Activated T-cell treated with anti-CD3 and anti-CD28 coated beads for 1 hour (primary cell): ENCODE data around the gene GIPC3.

Experiments
- DNase-seq: peaks from one replicate; pipeline ENCODE4 v3.0.0-alpha.2; 2020; ENCODE audit warnings: low read depth

Gene GIPC3

GRCh38 chr19:3605361-3605760 lies 20.1 kb downstream of the GIPC3 start:
- no peak for DNase-seq

DNA sequence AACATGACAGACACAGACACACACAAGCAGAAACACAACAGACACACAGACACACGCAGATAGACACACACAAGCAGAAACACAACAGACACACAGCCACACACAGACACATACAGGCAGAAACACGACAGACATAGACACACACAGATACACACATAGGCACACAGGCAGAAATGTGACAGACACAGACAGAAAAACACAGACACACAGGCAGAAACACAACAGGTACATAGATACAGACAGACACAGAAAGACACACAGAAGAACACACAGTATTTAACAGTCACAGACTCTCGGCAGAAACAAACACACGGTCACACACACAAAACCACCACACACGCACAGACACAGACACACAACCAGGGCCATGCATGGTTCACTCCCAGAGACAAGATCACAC lies 20.5 kb downstream of the GIPC3 start:
- DNase-seq, result no peak

- DNase-seq, result no peak
Measured at GRCh38 chr19:3606174-3606689, 21.0 kb downstream of the GIPC3 start.

- DNase-seq, result peak; percentile 42
Measured at GRCh38 chr19:3606690-3607289, 21.5 kb downstream of the GIPC3 start, which contains the start of gene TBXA2R. Gene TBXA2R, minus strand, starts transcription at chr19:3606875. Its CDS starts 6,241 bp downstream, at chr19:3600634.

GRCh38 chr19:3607303-3608078 lies 22.2 kb downstream of the GIPC3 start:
- DNase-seq, result no peak

- DNase-seq, result no peak
Measured at GRCh38 chr19:3608079-3608641, 22.9 kb downstream of the GIPC3 start.

DNA sequence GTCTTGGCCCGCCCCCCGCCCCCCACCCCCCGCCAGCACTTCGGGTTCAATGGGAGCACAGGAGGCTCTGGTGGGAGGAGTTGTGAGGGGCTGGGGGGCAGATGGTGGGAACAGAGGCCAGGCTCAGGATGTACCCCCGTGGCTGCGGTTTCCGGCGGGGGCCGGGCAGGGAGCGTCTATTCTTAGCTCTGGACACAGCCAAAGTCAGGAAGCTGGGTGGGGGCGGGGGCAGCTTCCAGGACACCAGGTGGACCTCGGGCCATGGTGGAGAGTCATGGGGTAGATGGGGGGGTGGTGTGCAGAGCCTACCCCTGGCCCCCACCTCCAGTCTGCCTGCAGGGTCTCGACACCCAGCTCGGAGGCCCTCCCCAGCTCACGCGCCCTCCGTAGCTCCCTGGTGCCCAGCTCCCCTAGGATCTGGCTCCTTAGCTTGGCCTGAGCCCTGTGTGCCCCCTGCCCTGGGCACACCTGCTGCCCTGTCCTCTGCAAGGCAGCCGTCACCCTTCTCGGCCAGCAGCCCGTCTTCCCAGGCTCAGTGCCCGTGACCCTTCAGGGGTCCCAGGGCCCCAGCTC lies 23.6 kb downstream of the GIPC3 start:
- DNase-seq, result no peak

DNA sequence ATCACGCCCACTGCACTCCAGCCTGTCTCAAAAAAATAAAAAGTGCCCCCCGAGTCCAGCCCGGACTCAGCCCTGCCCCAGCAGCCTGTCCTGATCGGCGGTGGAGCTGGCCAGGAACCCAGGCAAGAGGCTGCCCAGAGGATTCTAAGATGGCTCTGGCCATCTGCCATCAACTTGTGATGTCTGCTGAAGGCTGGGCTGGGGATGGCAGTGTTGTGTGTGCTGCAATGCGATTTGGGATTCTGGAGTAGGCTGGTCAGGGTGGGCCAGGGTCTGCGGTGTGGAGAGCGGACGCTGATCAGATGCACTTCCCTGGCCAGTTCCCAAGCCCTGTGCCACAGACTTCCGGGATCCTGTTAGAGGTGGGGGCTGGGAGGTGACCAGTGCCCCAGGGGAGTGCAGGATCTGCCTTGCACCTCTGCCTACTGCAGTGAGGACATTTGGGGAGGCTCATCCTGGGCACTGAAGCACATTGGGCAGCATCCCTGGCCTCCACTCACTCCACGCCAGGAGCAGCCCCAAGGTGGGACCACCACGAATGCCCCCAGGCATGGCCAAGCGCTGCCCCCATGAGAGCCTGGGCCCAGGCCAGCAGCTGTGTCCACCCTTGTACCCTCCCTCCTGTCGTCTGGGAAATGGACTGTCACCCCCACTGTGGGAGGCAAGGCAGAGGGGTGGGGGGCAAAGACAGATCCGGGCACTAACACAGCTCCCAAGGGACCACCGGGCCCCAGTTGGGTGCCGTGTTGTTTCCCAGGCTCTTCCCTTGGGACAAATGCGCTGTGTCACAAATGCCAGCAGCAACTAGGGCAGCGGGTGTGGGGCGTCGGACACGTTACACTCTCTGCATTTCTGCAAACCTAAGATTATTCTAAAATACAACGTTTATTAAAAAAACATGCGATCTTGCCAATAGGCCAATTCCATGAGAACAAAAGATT lies 24.8 kb downstream of the GIPC3 start:
- no peak for DNase-seq

DNA sequence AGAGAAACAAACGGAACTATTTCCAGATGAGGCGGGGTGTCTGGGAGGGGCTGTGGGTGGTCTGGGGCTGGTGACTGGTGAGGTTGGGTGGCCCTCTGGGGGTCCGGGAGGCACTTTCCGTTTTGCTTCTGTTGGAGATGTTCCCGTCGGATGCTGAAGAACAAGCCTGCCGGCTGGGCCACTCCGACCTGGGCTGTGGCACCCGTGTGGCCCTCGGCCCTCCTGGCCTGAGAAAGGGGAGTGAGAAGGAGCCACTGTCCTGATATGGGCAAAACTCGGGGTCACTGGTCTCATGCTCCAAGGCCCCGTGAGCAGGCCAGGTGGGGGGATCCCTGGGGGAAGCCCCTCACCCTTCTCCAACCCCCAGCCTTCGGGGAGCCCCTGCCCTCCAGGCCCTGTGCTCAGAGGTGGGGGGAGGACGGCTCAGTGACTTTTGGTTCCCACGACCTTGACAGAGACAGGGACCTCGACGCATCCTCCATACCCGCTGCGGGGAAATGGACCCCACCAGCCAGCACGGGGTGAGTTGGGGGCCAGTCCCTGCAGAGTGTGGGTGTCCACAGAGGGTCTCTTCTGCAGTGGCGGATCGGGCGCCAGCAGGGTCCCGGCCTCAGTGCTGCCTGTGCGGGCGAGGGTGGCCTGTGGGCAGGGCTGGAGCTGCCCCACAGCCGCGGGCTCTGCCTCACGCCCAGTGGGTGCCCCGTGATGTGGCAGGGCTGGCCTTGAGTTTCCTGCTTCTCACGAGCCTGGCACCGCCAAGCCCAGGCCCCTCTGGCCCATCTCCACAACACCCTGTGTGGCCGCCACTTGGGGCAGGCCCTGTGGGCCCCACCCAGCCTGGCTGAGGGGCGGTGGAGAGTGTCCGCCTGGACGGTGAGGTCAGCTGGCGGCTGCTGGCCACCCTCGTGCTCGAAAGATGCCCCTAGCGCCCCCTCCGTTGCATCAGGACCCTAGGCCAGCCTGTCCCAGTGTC lies 25.8 kb downstream of the GIPC3 start:
- no peak for DNase-seq

- no peak for DNase-seq
Measured at GRCh38 chr19:3611841-3612240, 26.6 kb downstream of the GIPC3 start.

DNA sequence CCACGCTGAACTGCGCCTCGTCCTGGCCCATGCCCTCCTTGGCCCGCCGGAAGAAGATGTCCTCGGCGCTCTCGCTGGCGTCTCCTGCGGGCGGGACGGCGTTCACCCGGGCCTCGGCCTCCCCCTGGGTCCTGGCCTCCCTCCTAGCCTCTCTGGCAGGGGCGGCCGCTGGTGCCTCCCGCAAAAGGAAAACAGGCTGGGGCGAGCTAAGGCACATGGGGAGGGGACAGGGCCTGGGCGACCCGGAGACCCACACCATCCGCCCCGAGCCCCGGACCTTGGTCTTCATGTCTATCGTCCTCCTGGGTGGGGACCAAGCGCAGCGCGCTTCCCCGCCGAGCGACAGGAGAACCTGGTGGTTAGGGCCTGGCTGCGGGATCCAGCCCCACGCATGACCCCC lies 27.1 kb downstream of the GIPC3 start:
- DNase-seq, result no peak

- DNase-seq, result no peak
Measured at GRCh38 chr19:3612901-3613741, 27.8 kb downstream of the GIPC3 start.

DNA sequence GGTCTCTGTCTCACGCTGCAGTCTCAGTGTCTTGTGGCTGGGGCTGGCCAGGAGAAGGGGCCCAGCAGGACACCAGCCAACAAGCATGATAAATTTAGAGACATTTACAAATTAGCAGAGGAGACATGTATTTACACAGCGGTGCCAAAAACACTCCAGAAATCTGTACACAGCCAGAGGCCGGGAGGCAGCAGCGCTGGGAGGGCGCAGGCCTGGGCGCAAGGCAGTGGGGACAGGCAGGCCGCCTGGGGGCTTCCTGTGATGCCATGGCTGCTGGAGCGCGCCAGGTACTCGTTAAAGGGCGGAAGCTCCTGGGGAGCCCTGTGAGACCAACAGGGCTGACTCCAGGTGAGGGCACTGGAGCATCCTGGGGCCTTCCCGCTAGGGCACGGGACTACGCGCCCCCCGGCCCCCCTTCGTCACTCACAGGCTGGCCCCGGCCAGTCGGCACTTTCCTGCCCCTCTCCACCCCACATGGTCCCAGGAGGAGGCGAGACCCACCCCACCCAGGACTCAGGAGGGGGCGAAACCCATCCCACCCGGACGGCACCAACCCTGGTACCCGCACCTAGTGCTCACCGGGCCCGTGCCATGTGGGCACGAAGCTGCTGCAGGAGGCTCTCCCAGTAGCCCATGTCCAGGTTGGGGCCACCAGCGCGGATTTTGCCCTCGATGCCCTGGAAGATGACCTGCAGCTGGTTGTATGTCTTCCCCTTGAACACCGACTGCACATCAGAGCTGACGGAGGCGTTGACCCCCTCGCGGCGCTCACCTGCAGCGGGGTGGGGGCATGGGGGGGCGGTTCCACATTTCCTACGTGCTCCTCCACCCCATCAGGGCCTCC lies 28.8 kb downstream of the GIPC3 start:
- DNase-seq, result no peak

- no peak for DNase-seq
Measured at GRCh38 chr19:3614858-3615505, 29.7 kb downstream of the GIPC3 start.

DNA sequence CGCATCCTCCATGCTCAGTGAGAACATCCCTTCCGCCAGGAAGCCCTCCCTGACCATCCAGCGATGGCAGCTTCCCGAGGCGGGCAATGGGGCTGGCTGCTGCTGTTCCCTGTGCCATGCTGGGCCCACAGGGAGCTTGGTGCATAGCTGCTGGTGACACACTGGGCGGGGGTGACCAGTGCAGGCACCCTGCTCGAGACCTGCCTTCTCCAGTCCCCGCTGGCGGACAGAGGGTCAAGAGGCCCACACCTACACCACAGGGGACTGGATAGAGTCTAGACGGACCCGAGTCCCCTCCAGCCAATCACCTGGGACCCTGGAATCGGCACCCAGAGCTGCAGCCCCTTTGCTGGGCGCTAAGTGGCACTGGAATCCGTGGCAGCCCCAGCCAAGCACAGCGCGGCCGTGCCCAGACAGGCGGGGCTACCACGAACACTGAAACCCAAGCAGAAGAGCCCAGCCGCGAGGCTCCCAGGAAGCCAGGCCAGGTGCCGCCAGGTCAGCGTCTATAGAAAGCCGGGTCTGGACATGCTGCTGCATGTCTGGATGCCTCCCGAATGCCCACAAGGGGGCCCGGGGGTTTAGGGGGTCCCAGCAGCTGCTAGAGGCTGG lies 30.4 kb downstream of the GIPC3 start:
- no peak for DNase-seq

DNA sequence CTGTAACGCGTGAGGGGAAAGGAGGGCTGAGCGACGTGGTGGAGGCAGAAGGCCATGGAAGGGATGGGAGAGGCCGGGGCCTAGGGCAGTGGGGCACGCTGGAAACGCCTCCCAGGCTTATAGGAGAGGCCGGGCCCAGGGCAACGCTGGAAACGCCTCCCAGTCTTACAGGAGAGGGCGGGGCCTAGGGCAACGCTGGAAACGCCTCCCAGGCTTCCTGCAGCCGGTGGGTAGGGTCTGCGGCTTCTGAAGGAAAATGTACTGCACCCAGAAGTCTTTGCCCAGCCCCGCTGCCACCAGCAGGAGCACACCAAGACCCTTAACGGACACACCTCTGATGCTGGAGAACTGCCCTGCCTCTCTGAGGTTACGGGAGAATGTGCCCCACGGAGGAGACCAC lies 32.2 kb downstream of the GIPC3 start:
- no peak for DNase-seq

- DNase-seq, result peak; percentile 53
Measured at GRCh38 chr19:3618144-3618810, 33.0 kb downstream of the GIPC3 start.
